A549 treated with AZD9567 at 1 μM for 4 hours (cell line): Measurements from ENCODE around the gene KRT1. TPM values are rescaled to one million over a fixed set of nuclear protein-coding genes. Genes with fewer than 3 reads are reported as not detected.

Source experiments
- total RNA-seq: library from RNA; stranded (reverse); fragments of 200-300 nt; extraction: Qiagen RNA extraction; gene quantifications from 5 replicates; pipeline ENCODE4 v1.2.3, GENCODE V29; 2022; ENCODE audit not compliant: insufficient read depth

Gene KRT1
- 0.03 TPM in 1 of 5 replicates, not detected in the others for total RNA-seq

GRCh38 chr12:52680363-52680762 is at the start of gene KRT1:
Gene KRT1 (minus strand): TSS chr12:52680407. CDS start chr12:52680348, 59 bp downstream.

GRCh38 chr12:52703424-52703823 is 23.2 kb upstream of the KRT1 start, which contains the start of gene KRT77:
Gene KRT77 (minus strand): TSS chr12:52703524. CDS start chr12:52703434, 90 bp downstream.

GRCh38 chr12:52651726-52652261 is 28.4 kb downstream of the KRT1 start, which contains the start of gene KRT2:
Gene KRT2 (minus strand): TSS chr12:52652211. CDS start chr12:52652142, 69 bp downstream.

Other genes starting within 250 kb of the KRT1 start
- 0.07 to 0.20 TPM (median 0.14 TPM) in 4 of 5 replicates, not detected in the other for gene KRT75, start 246.0 kb downstream of the KRT1 start, total RNA-seq
- 0.03 TPM in 1 of 5 replicates, not detected in the others for gene KRT6B, start 228.3 kb downstream of the KRT1 start, total RNA-seq
- not detected in 5 replicates for gene KRT6C, start 206.6 kb downstream of the KRT1 start, total RNA-seq
- 5.2 to 7.8 TPM (median 6.7 TPM) in 5 replicates for gene KRT6A, start 187.2 kb downstream of the KRT1 start, total RNA-seq
- gene KRT5, start 160.0 kb downstream of the KRT1 start, total RNA-seq, result 0.23 to 0.63 TPM (median 0.34 TPM) in 4 of 5 replicates, not detected in the other
- gene KRT71, start 127.3 kb downstream of the KRT1 start, total RNA-seq, result not detected in 5 replicates
- not detected in 5 replicates for gene KRT74, start 106.6 kb downstream of the KRT1 start, total RNA-seq
- not detected in 5 replicates for gene KRT72, start 78.9 kb downstream of the KRT1 start, total RNA-seq
- not detected in 5 replicates for gene KRT73, start 61.8 kb downstream of the KRT1 start, total RNA-seq
- not detected in 5 replicates for gene KRT2, start 28.2 kb downstream of the KRT1 start, total RNA-seq
- gene KRT77, start 23.1 kb upstream of the KRT1 start, total RNA-seq, result not detected in 5 replicates
- gene KRT76, start 96.9 kb upstream of the KRT1 start, total RNA-seq, result not detected in 5 replicates
- gene KRT3, start 115.7 kb upstream of the KRT1 start, total RNA-seq, result 0.05 to 0.08 TPM (median 0.08 TPM) in 3 of 5 replicates, not detected in the others
- 2.2 to 5.4 TPM (median 3.3 TPM) in 5 replicates for gene KRT4, start 133.7 kb upstream of the KRT1 start, total RNA-seq
- 0.03 to 0.12 TPM in 2 of 5 replicates, not detected in the others for gene KRT79, start 153.9 kb upstream of the KRT1 start, total RNA-seq
- 0.06 to 0.10 TPM (median 0.07 TPM) in 3 of 5 replicates, not detected in the others for gene KRT78, start 168.6 kb upstream of the KRT1 start, total RNA-seq
- gene KRT8, start 224.7 kb upstream of the KRT1 start, total RNA-seq, result 3,881 to 5,092 TPM (median 4,868 TPM) in 5 replicates